ENCODE measurements around the gene ATP5F1E. TPM values are rescaled to one million over a fixed set of nuclear protein-coding genes. Genes with fewer than 3 reads are reported as not detected.

Gene ATP5F1E
- total and polyA plus RNA-seq, 10 of the 15 experiments (the other 5 are each of a cell fraction or from before 2014, with no cell fraction given): 49.0 to 407 (median 117) TPM

GRCh38 chr20:59010321-59010994, 21.7 kb downstream of the ATP5F1E start:
- Histone ChIP-seq H3K36me3 (ENCODE audit: control insufficient read depth in 2 of 2, insufficient read depth in 2 of 2, low read length in 1 of 2) (peaks cover 0 to 1% of the 10 kb centered on the region in 2 experiments; a peak in 1 of 4 replicates), H2AFZ (ENCODE audit: control insufficient read depth, low read depth, low read length) (no peak overlapping the region), H4K20me1 (ENCODE audit: control insufficient read depth, insufficient read depth) (no peaks in the 10 kb centered on the region), H3K9me3 (replicated peaks; ENCODE audit: control insufficient read depth, insufficient read depth, low read length) (no peaks in the 10 kb centered on the region), H3K27me3 (replicated peaks in 1 of 2; ENCODE audit: control insufficient read depth in 2 of 2, insufficient read depth in 2 of 2, low read length in 1 of 2) (no peaks in the 10 kb centered on the region), H3K9ac (ENCODE audit: control insufficient read depth, insufficient read depth, low read length) (no peak overlapping the region), H3K4me1 (ENCODE audit: control insufficient read depth, insufficient read depth, low read length) (peaks cover 15% of the 10 kb centered on the region), H3K79me2 (ENCODE audit: control insufficient read depth, insufficient read depth, low read length) (peaks cover 19% of the 10 kb centered on the region), H3K4me2 (ENCODE audit: control insufficient read depth, insufficient read depth) (no peak overlapping the region), H3K27ac (ENCODE audit: control insufficient read depth, insufficient read depth) (no peak overlapping the region), H3K4me3 (no peak overlapping the region)
- SMC1A ChIA-PET (ENCODE audit: uncharacterized antibody, unreplicated experiment): interaction anchor here (0.8 kb wide), 1 partner anchor 18 kb away, joined by 3 read pairs; no protein-coding TSS in a partner anchor
- RAD21 ChIA-PET (ENCODE audit: unreplicated experiment): no interaction called here
- 79% methylated on average over 8 of the region's 8 CpGs for WGBS (ENCODE audit: insufficient coverage, insufficient replicate concordance, low lambda C conversion rate, missing lambda C conversion rate)
- intact Hi-C loops (cut with micrococcal nuclease; ENCODE audit: unreplicated experiment) (no loop called here), in situ Hi-C loops (cut with MboI) (no loop called here)
- ATAC-seq (no peak), FAIRE-seq (no peak), DNase-seq (ENCODE audit: low read depth, low spot score) (no peak)
- POLR2A ChIA-PET: no interaction called here
- BruUV-seq (replicated peaks): no TSS peak
- CTCF ChIA-PET: interaction anchor here (1.0 kb wide), 1 partner anchor 18 kb away, joined by 3 read pairs; no protein-coding TSS in a partner anchor
- no peak for TF ChIP-seq SRF (IDR thresholded peaks at IDR 0.05; ENCODE audit: low read depth in 2 of 2, low read length in 2 of 2)
- no peak for TF ChIP-seq IKZF1 (conservative IDR thresholded peaks at IDR 0.05)
- TF ChIP-seq IRF3 (IDR thresholded peaks at IDR 0.05): no peak
- no peak for TF ChIP-seq YBX1 (IDR thresholded peaks at IDR 0.05)
- TF ChIP-seq SMAD5 (IDR thresholded peaks at IDR 0.05; ENCODE audit: low read depth): no peak
- TF ChIP-seq IRF4 (IDR thresholded peaks at IDR 0.05; ENCODE audit: low read depth, low read length): no peak
- no peak for TF ChIP-seq KLF5 (IDR thresholded peaks at IDR 0.05; ENCODE audit: partially characterized antibody)
- no peak for TF ChIP-seq PAX5 (IDR thresholded peaks at IDR 0.05; ENCODE audit: borderline replicate concordance, low read depth, low read length)
- no peak for TF ChIP-seq EZH2 (IDR thresholded peaks at IDR 0.05; ENCODE audit: borderline replicate concordance, control insufficient read depth, low read depth, low read length)

Data from GM12878 (cell line).